ENCODE data around the gene ST7L. TPM values are rescaled to one million over a fixed set of nuclear protein-coding genes. Genes with fewer than 3 reads are reported as not detected.

Gene ST7L
- total RNA-seq, 2 donors from 2014 or later, result 20.3 to 32.2 TPM

DNA sequence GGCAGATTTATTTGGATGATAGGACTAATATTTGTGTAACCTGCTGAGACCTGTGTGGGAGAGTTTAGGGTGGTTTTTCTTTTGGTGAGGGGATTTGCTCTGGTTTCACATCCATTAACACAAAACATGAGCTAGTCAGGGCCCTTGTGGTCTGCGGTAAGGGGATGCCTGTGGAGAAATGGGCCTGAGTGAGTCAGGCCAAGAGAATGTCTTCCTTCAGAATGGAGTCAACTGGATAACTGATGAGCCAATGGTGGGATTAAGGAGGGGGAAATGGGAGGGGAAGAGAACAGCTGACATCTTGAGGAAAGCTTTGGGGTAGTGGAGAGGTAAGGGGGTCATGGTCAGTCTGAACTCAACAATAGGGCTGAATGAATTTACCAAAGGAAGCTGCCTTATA, 96.3 kb downstream of the ST7L start:
- DNase-seq (ENCODE audit: low spot score), result no peak
- Histone ChIP-seq H3K27me3 (replicated peaks; ENCODE audit: insufficient read depth) (no peaks in the 10 kb centered on the region), H3K9me3 (no peaks in the 10 kb centered on the region), H3K36me3 (peaks cover 13% of the 10 kb centered on the region), H3K27ac (no peak overlapping the region), H3K4me1 (ENCODE audit: control insufficient read depth in 1 of 2, low read depth in 2 of 2) (peaks cover 0 to 6% of the 10 kb centered on the region in 2 donors), H3K4me3 (no peak overlapping the region)
- no peak for ATAC-seq (ENCODE audit: insufficient number of reproducible peaks, low FRiP score, low read depth)
- TF ChIP-seq, protein P1, sequence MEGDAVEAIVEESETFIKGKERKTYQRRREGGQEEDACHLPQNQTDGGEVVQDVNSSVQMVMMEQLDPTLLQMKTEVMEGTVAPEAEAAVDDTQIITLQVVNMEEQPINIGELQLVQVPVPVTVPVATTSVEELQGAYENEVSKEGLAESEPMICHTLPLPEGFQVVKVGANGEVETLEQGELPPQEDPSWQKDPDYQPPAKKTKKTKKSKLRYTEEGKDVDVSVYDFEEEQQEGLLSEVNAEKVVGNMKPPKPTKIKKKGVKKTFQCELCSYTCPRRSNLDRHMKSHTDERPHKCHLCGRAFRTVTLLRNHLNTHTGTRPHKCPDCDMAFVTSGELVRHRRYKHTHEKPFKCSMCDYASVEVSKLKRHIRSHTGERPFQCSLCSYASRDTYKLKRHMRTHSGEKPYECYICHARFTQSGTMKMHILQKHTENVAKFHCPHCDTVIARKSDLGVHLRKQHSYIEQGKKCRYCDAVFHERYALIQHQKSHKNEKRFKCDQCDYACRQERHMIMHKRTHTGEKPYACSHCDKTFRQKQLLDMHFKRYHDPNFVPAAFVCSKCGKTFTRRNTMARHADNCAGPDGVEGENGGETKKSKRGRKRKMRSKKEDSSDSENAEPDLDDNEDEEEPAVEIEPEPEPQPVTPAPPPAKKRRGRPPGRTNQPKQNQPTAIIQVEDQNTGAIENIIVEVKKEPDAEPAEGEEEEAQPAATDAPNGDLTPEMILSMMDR (IDR thresholded peaks at IDR 0.05), result no peak

DNA sequence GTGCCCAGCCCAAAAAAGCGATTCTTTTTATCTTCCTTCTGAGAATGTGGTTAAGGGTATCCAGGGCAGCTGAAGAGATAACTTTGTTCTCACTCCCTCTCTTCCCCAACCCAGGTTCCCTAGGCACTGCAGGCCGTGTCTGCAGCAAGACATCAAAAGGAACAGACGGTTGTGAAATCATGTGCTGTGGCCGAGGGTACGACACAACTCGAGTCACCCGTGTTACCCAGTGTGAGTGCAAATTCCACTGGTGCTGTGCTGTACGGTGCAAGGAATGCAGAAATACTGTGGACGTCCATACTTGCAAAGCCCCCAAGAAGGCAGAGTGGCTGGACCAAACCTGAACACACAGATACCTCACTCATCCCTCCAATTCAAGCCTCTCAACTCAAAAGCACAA, 98.8 kb downstream of the ST7L start:
- H3K9me3 ChIP-seq, result no peaks in the 10 kb centered on the region
- DNase-seq (ENCODE audit: low spot score), result no peak
- H3K27me3 ChIP-seq (replicated peaks; ENCODE audit: insufficient read depth), result no peaks in the 10 kb centered on the region

DNA sequence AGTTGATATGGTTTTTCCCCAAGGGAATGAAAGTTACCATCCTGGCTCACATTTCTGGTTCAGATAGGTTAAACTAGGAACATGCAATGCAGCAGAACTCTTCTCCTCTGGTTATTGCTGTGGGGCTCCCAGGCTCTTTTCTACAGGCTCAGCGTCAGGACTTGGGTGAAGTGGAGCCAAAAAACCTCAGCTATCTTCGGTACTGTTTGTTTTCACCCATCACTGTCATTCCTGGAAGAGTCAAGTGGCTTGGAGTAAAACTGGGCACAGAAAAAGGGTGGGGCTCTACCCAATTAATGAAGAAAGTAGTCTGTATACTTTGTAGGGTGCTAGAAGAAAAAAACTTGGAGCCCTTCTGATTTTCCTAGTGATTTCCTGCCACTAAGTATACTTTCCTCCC, 100.8 kb downstream of the ST7L start:
- H3K36me3 ChIP-seq, result peaks cover 4% of the 10 kb centered on the region
- TF ChIP-seq, protein P1 (IDR thresholded peaks at IDR 0.05), result no peak
- H3K4me3 ChIP-seq, result no peak overlapping the region
- no peak for DNase-seq (ENCODE audit: low spot score)
- no peak overlapping the region for H3K27ac ChIP-seq
- no peaks in the 10 kb centered on the region for H3K27me3 ChIP-seq (replicated peaks; ENCODE audit: insufficient read depth)
- H3K4me1 ChIP-seq (ENCODE audit: control insufficient read depth in 1 of 2, low read depth in 2 of 2), result peaks cover 0 to 4% of the 10 kb centered on the region in 2 donors
- no peak for ATAC-seq (ENCODE audit: insufficient number of reproducible peaks, low FRiP score, low read depth)
- no peaks in the 10 kb centered on the region for H3K9me3 ChIP-seq

More for the DNA sequence above, 98.8 kb downstream of the ST7L start:
- Histone ChIP-seq H3K27ac (no peak overlapping the region), H3K4me3 (no peak overlapping the region), H3K36me3 (peaks cover 4% of the 10 kb centered on the region), H3K4me1 (ENCODE audit: control insufficient read depth in 1 of 2, low read depth in 2 of 2) (peaks cover 0 to 6% of the 10 kb centered on the region in 2 donors)
- TF ChIP-seq, protein P1 (IDR thresholded peaks at IDR 0.05), result no peak
- no peak for ATAC-seq (ENCODE audit: insufficient number of reproducible peaks, low FRiP score, low read depth)

DNA sequence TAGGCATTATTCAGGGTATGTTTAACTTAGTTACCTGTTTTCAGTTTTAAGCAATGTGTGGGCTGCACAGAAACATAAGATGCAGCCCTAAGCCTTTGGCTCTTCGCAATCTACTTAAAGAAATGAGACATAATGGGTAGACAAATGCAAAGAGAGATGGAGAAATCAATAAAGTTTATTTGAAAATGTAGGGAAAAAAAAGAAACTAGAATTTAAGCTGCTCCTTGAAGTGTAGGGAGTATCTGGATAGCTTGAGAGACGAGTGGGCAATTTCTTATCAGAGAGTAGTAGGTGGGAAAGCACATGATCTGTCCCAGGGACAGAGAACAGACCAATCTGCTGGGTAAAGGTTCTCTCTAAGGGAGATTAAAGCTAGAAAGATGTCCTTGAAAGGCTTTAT, 101.3 kb downstream of the ST7L start:
- peaks cover 4% of the 10 kb centered on the region for H3K36me3 ChIP-seq
- no peak for DNase-seq (ENCODE audit: low spot score)
- H3K4me1 ChIP-seq (ENCODE audit: control insufficient read depth in 1 of 2, low read depth in 2 of 2), result peaks cover 0 to 9% of the 10 kb centered on the region in 2 donors
- TF ChIP-seq, protein P1 (IDR thresholded peaks at IDR 0.05), result no peak
- ATAC-seq (ENCODE audit: insufficient number of reproducible peaks, low FRiP score, low read depth), result no peak
- no peak overlapping the region for H3K27ac ChIP-seq
- no peak overlapping the region for H3K4me3 ChIP-seq
- no peaks in the 10 kb centered on the region for H3K27me3 ChIP-seq (replicated peaks; ENCODE audit: insufficient read depth)
- no peaks in the 10 kb centered on the region for H3K9me3 ChIP-seq

DNA sequence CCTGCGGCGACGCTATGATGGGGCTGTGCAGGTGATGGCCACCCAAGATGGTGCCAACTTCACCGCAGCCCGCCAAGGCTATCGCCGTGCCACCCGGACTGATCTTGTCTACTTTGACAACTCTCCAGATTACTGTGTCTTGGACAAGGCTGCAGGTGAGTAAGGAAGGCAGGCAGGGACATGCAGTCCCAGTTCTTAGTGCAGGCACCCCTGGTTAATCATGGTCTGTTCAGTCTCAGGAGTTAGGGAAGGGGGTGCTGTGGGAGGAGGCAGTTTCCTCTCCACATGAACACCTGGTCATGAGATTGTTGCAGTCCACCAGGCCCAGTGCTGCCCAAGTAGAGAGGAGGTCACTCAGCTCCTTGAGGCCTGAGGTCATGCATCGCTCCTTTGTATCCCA, 101.7 kb downstream of the ST7L start:
- Histone ChIP-seq H3K27me3 (replicated peaks; ENCODE audit: insufficient read depth) (no peaks in the 10 kb centered on the region), H3K27ac (no peak overlapping the region), H3K9me3 (no peaks in the 10 kb centered on the region), H3K4me1 (ENCODE audit: control insufficient read depth in 1 of 2, low read depth in 2 of 2) (peaks cover 0 to 10% of the 10 kb centered on the region in 2 donors), H3K36me3 (peaks cover 4% of the 10 kb centered on the region), H3K4me3 (no peak overlapping the region)
- TF ChIP-seq, protein P1 (IDR thresholded peaks at IDR 0.05), result no peak
- DNase-seq (ENCODE audit: low spot score) (no peak), ATAC-seq (ENCODE audit: insufficient number of reproducible peaks, low FRiP score, low read depth) (no peak)

Measured in thoracic aorta (tissue), 2 donors.